HG02885 (cell line): Measurements from ENCODE around the gene MCF2L.

Experiments
- ATAC-seq: cut with Tn5 transposase; IDR thresholded peaks from one replicate; pipeline ENCODE4 v1.9.1; 2021; ENCODE audit warnings: mild to moderate bottlenecking; ENCODE audit not compliant: unreplicated experiment, poor library complexity

The MCF2L gene

DNA sequence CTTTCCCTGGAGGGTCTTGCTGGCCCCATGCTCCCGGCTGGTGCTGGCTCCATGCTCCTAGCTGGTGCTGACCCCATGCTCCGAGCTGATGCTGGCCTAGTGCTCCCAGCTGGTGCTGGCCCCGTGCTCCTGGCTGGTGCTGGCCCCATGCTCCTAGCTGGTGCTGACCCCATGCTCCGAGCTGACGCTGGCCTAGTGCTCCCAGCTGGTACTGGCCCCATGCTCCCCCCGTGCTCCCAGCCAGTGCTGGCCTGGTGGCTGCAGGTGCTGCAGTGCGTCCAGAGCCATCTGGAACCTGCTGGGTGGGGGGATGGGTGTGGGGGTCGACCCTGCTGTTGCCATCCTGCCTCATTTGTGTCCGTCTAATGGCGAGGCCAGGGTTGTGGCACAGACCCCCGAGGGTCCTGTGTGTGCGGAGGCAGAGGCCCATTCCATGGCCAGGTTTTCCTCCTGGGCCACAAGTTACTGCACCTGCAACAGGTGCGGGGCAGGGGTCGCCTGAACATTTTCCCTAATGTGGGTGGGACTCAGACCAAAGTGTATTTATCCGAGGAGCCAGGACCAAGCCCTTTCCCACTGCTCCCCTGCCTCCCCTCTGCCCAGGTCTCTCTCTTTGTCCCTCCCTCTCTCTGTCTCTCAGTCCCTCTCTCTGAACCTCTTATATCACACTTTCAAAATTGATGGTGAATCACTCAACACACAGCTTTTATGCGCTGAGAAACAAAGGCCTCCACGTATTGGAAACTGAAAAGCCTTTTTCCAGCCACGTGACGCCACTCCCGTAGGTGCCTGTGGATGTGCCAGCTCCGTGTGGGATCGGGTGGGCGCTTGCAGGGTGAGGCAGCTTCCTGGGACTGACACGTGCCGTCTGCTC lies 45.1 kb downstream of the MCF2L start:
- ATAC-seq, result no peak

GRCh38 chr13:113014752-113015745 lies 46.0 kb downstream of the MCF2L start:
- no peak for ATAC-seq

DNA sequence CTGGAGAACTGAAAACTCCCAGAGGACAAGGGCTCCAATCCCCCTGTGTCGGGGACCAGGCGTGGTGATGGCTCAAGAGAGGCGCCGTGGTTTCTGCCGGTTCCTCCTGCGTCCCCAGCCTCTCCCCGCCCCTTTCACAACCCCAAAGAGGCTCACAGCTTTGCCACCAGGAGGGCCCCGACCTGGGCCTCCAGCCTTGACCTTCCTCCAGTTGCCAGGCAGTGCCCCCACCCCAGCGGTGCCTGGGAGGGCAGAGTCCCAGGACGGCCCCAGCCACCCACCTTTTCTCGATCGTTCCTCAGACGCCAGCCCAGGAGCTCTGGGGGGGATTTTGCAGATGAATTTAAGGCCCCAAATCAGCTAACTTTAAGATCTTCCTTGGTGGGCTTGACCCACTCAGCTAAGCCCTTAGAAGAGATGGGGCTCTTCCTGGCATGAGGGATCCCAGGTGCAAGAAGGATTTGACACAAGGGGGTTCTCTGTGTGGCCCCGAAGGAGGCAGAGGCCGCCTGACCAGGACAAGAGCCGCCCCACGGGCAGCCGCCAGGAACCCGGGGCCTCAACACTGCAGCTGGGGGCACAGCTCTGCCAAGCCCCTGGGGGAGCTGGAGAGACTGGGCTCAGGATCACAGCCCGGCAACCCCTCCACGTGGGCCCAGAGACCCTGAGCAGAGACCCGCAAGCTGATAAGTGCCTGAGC lies 47.0 kb downstream of the MCF2L start:
- ATAC-seq, result no peak

GRCh38 chr13:113016526-113017295 lies 47.7 kb downstream of the MCF2L start:
- no peak for ATAC-seq

DNA sequence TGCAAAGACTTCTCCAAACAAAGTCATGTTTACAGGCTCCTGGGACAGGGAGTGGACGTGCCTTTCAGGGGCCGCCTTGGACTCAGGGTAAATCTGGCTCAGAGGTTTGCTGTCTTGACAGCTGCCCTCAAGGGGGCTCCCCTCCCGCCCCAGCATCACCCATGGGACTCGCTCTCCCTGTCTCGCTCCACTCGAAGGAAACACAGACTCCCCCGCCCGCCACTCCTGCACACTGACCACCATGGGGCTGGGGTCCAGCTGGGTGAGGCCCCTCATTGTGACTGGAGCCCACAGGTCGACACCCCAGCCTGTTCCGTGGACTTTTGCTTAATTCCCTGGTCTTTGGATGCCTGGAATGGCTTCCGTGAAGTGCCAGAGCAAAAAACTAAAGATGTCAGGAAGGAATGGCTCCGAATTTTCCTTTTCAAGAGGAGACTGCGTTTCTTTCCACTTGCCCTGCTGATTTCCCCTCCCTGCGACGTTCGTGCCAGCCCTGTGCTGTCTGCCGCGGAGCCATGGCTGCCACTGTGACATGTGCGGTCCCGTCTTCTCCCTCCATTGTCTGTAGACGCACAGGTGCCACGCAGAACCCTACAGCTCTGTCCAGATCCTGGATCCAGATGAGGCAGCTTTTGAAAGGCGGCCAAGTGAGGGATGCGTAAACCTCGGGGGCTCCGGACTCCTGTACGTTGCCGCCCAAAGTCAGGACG lies 48.6 kb downstream of the MCF2L start:
- ATAC-seq, result no peak

DNA sequence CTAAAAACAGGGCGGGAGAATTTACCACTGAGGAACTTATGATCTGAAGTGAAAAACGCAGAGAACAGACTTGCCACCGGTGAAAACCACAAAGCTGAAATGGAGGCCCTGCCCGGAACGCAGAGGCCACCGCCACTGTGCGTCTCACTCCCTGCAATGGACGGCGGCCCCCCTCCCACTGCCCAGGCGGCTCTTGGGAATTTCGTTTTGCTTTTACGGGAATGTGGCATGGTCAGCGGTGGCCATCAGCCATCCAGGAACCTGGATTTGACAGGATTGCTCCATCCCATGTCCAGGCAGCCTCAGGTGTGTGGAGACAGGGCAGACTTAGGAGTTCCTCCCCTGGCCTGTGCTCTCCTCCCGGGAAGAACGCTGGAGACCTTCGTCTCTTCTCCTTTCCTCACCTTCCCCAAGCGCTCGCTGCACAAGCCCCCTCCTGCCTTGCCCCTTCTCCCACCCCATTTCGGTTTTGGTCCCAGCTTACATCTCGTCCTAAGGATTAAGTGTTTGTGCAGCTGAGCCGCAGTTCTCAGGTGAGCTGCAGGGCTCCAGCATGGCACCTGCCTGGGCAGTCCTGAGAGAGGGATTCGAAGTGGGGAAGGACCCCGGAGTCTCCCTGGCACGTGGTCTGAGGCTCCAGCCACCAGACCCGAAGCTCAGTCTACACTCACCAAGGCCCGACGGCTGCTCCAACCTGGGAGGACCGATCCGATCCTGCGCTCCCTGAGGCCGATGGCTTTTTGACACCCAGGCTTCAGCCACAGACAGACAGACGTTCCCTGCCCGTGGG lies 49.9 kb downstream of the MCF2L start:
- no peak for ATAC-seq

GRCh38 chr13:113020323-113021080 lies 51.5 kb downstream of the MCF2L start:
- no peak for ATAC-seq

DNA sequence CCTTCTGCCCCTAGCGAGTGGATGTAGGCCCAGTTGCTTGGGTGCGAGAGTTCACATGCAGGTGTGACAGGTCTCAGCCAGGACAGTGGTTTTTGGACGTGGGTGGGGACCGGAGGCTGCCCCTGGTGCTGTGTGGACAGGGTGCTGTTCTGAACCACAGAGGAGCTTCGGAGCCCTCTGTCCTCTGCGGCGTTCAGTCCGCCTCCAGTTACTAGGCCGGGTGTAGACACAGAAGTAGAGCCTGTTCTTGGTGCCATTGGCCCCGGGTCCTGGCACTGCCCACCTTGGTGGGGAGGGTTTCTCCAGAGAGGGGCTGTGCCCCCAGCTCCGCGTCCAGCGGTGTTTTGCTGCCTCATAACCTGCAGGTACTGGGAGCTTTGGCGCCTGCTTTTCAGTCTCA lies 52.4 kb downstream of the MCF2L start:
- no peak for ATAC-seq

DNA sequence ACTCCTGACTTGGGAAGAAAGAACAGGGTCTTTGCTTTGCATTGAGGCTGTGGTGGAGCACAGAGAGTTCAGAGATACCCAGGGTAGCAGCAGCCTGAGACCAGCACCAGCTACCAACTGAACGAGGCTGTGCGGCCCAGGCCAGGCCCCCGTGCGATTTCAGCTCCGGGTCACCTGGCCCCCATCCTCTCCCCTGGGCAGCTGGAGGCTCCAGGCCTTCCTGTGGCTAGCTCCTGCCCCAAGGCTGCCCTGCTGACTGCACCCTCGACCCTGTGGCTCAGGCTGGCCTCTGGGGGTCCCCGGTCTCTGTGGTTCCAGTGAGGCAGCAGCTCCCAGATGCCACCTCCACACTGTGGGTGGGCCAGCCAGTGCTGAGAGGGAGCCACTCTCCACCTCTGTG lies 52.8 kb downstream of the MCF2L start:
- ATAC-seq, result no peak

DNA sequence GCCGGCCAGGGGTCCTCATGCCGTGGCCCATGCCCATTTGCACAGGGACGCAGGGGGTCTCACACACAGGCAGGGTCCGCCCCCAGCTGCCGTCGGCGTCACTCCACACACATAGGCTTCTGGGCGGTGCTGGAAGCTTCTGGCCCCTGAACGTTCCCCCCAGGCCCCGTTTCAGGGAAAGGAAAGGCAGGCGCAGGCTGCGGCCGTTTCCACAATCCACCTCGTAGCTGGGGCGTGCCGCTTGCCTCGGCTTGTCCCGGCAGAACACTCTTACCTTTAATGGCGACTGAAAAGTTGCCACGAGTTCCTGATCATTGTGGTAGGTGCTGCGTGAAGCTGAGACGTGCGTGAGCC lies 53.4 kb downstream of the MCF2L start:
- no peak for ATAC-seq

GRCh38 chr13:113022745-113023574 lies 53.9 kb downstream of the MCF2L start:
- ATAC-seq, result no peak

DNA sequence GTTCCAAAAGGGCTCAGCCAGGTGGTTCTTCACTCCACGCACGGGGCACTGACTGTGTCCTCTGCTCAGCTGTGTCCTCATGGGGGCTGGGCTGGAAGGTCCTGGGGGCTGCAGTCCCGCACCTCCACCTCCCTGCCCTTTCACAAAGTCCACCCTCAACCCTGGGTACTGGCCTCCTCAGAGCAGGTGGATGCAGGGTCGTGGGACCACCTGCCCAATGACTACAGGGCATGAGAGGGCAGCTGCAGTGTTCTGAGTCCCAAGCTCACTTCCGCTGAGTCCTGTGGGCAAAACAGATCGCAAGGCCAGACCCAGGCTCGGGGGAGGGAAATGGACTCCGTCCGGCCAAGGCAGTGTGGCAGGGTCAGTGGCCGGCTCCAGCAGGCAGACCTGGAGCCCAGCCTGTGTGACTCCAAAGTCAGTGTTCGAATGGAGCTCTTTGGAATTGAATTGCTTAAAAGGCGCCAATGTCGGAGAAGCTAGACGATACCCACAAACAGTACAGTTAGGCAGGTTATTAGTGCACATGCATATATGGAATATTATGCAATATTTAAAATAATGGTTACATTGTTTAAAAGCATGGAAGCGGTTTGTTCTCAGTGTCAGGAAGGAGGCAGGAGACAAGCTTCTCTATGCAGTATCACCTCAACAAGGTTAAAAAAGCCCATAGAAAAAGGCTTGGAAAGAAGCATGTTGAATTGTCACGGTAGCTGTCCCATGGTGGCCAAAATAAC lies 54.8 kb downstream of the MCF2L start:
- ATAC-seq, result no peak

- ATAC-seq, result no peak
These were observed 55.5 kb downstream of the MCF2L start for GRCh38 chr13:113024466-113024865.

- no peak for ATAC-seq
These were observed 57.4 kb downstream of the MCF2L start for GRCh38 chr13:113026391-113026910.

DNA sequence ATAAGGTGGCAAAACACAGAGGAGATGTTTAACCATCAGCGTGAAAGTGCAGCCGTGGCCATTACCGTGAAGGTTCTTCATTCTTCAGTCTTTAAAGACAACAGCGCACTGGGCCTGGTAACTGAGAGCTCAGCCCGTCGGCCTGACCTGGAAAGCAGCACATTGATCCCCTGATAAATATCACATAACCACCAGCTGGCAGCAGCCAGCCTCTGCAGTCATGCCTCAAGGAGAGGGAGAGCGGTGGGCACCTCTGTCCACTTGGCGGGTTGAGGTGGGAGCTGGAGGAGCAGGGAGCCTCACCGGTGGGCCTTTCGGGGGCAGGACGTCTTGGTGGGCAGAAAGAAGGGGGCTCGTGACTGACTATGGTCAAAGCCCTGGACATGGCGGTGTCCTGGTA lies 58.1 kb downstream of the MCF2L start:
- no peak for ATAC-seq

GRCh38 chr13:113027566-113027965 lies 58.6 kb downstream of the MCF2L start:
- no peak for ATAC-seq
